ENCODE measurements around the gene HGFAC. TPM values are rescaled to one million over a fixed set of nuclear protein-coding genes. Genes with fewer than 3 reads are reported as not detected.

HGFAC gene
- total RNA-seq, 1 donor from 2014 or later = 1.2 TPM

- no peak for TF ChIP-seq CTCF (IDR thresholded peaks at IDR 0.05)
- Histone ChIP-seq H3K9me3 (no peaks in the 10 kb centered on the region), H3K4me1 (no peaks in the 10 kb centered on the region), H3K4me3 (no peak overlapping the region), H3K27me3 (peaks cover 34% of the 10 kb centered on the region), H3K27ac (no peak overlapping the region), H3K36me3 (no peaks in the 10 kb centered on the region)
- ATAC-seq (no peak), DNase-seq (no peak)
- intact Hi-C loops (cut with DNase I) = no loop called here
Observed at GRCh38 chr4:3493720-3494461, 52.1 kb downstream of the HGFAC start.

- DNase-seq (no peak), ATAC-seq (no peak)
- H3K4me3 ChIP-seq = no peak overlapping the region
- no peak for TF ChIP-seq CTCF (IDR thresholded peaks at IDR 0.05)
- H3K27ac ChIP-seq = no peak overlapping the region
- no peaks in the 10 kb centered on the region for H3K36me3 ChIP-seq
- intact Hi-C loops (cut with DNase I) = no loop called here
- H3K4me1 ChIP-seq = no peaks in the 10 kb centered on the region
- no peaks in the 10 kb centered on the region for H3K9me3 ChIP-seq
- H3K27me3 ChIP-seq = peaks cover 34% of the 10 kb centered on the region
Observed at GRCh38 chr4:3494462-3494871, 52.7 kb downstream of the HGFAC start.

GRCh38 chr4:3495204-3495975, 53.6 kb downstream of the HGFAC start:
- no peak for DNase-seq
- Histone ChIP-seq H3K9me3 (no peaks in the 10 kb centered on the region), H3K27ac (no peak overlapping the region), H3K36me3 (no peaks in the 10 kb centered on the region), H3K4me1 (no peaks in the 10 kb centered on the region), H3K27me3 (peaks cover 34% of the 10 kb centered on the region), H3K4me3 (no peak overlapping the region)
- no peak for TF ChIP-seq CTCF (IDR thresholded peaks at IDR 0.05)
- intact Hi-C loops (cut with DNase I) = no loop called here
- no peak for ATAC-seq

GRCh38 chr4:3496021-3496420, 54.3 kb downstream of the HGFAC start:
- H3K9me3 ChIP-seq = no peaks in the 10 kb centered on the region
- intact Hi-C loops (cut with DNase I) = no loop called here
- no peaks in the 10 kb centered on the region for H3K36me3 ChIP-seq
- DNase-seq = no peak
- no peaks in the 10 kb centered on the region for H3K4me1 ChIP-seq
- no peak for TF ChIP-seq CTCF (IDR thresholded peaks at IDR 0.05)
- no peak overlapping the region for H3K4me3 ChIP-seq
- H3K27me3 ChIP-seq = peaks cover 34% of the 10 kb centered on the region
- H3K27ac ChIP-seq = no peak overlapping the region
- no peak for ATAC-seq

GRCh38 chr4:3497095-3497494, 55.3 kb downstream of the HGFAC start:
- intact Hi-C loops (cut with DNase I) = no loop called here
- Histone ChIP-seq H3K27me3 (peaks cover 27% of the 10 kb centered on the region), H3K27ac (no peak overlapping the region), H3K4me3 (no peak overlapping the region), H3K36me3 (peaks cover under 1% of the 10 kb centered on the region), H3K4me1 (no peaks in the 10 kb centered on the region), H3K9me3 (no peaks in the 10 kb centered on the region)
- no peak for ATAC-seq
- no peak for TF ChIP-seq CTCF (IDR thresholded peaks at IDR 0.05)
- DNase-seq = no peak
